ENCODE data around the gene HAPLN2. TPM values are rescaled to one million over a fixed set of nuclear protein-coding genes. Genes with fewer than 3 reads are reported as not detected.

HAPLN2 gene
- total and polyA plus RNA-seq, 2 of the 4 experiments (the other 2 are of a cell fraction), result not detected

- no peak for TF ChIP-seq USF2 (IDR thresholded peaks at IDR 0.05; ENCODE audit: low read depth, low read length)
- no peak for TF ChIP-seq CTCF (conservative IDR thresholded peaks at IDR 0.05; ENCODE audit: low read depth, low read length)
- no peak for TF ChIP-seq CHD1 (IDR thresholded peaks at IDR 0.05; ENCODE audit: low read depth, low read length)
- TF ChIP-seq MAFK (IDR thresholded peaks at IDR 0.05; ENCODE audit: low read depth, low read length), result no peak
- no peak for TF ChIP-seq NFE2L2 (IDR thresholded peaks at IDR 0.05; ENCODE audit: low read depth, low read length)
- no peak for TF ChIP-seq SMC3 (IDR thresholded peaks at IDR 0.05; ENCODE audit: low read depth, low read length)
- no peak for TF ChIP-seq MXI1 (IDR thresholded peaks at IDR 0.05; ENCODE audit: borderline replicate concordance, low read depth, low read length)
- TF ChIP-seq FOS (IDR thresholded peaks at IDR 0.05; ENCODE audit: low read depth, low read length), result no peak
- TF ChIP-seq RCOR1 (IDR thresholded peaks at IDR 0.05; ENCODE audit: insufficient replicate concordance, low read length), result no peak
- no peak for TF ChIP-seq POLR2A (IDR thresholded peaks at IDR 0.05; ENCODE audit: low read depth, low read length)
- TF ChIP-seq CEBPB (IDR thresholded peaks at IDR 0.05; ENCODE audit: low read depth, low read length), result no peak
- TF ChIP-seq RFX5 (IDR thresholded peaks at IDR 0.05; ENCODE audit: low read depth, low read length), result no peak
- TF ChIP-seq MAZ (IDR thresholded peaks at IDR 0.05; ENCODE audit: borderline replicate concordance, low read depth, low read length), result no peak
- TF ChIP-seq BHLHE40 (IDR thresholded peaks at IDR 0.05; ENCODE audit: low read depth, low read length), result no peak
- no peak for TF ChIP-seq ELK1 (IDR thresholded peaks at IDR 0.05; ENCODE audit: borderline replicate concordance, low read depth, low read length)
Observed at GRCh38 chr1:156644640-156645039, 25.4 kb downstream of the HAPLN2 start.

More at GRCh38 chr1:156644640-156645039, 25.4 kb downstream of the HAPLN2 start:
- DNase-seq (no peak), ATAC-seq (ENCODE audit: low read depth) (no peak)
- no peak overlapping the region for H2BK5ac ChIP-seq (ENCODE audit: low read depth, low read length, poor library complexity, severe bottlenecking)
- no peak overlapping the region for H3K4me3 ChIP-seq (ENCODE audit: insufficient read depth, low read depth, low read length)
- H4K5ac ChIP-seq (ENCODE audit: low read depth, low read length), result no peak overlapping the region
- no peak overlapping the region for H2BK15ac ChIP-seq (ENCODE audit: low read depth, low read length)
- no peak overlapping the region for H3K14ac ChIP-seq (replicated peaks; ENCODE audit: low read depth, low read length)
- H3K4me2 ChIP-seq (ENCODE audit: low read depth, low read length), result no peak overlapping the region
- H4K91ac ChIP-seq (ENCODE audit: insufficient read depth, low read depth, low read length), result no peak overlapping the region
- H3K79me1 ChIP-seq (ENCODE audit: low read depth in 1 of 2, low read length in 2 of 2), result no peaks in the 10 kb centered on the region
- no peak overlapping the region for H3K9ac ChIP-seq (ENCODE audit: low read depth, low read length)
- no peak overlapping the region for H3K23ac ChIP-seq (ENCODE audit: low read depth, low read length)
- H3K56ac ChIP-seq (ENCODE audit: extremely low read depth, insufficient read depth, low read length), result no peak overlapping the region
- peaks cover 96% of the 10 kb centered on the region for H3K27me3 ChIP-seq (ENCODE audit: control insufficient read depth, insufficient read depth, low read length)
- H2BK120ac ChIP-seq (ENCODE audit: low read depth, low read length), result no peak overlapping the region
- no TSS peak for BruUV-seq (replicated peaks)
- intact Hi-C loops (cut with micrococcal nuclease), result no loop called here
- 0 out of 2 replicates have a peak, but pooled peaks cover 1% of the 10 kb centered on the region for H3K9me3 ChIP-seq (ENCODE audit: control insufficient read depth, insufficient read depth, low read length)
- H4K20me1 ChIP-seq (ENCODE audit: insufficient read depth, low read length), result peaks cover 18% of the 10 kb centered on the region; the same call in 1 of the 2 replicates
- H3K4ac ChIP-seq (ENCODE audit: low read depth, low read length), result no peak overlapping the region
- H3K9me1 ChIP-seq (ENCODE audit: insufficient read depth, low read length), result no peaks in the 10 kb centered on the region
- no peak overlapping the region for H2BK20ac ChIP-seq (ENCODE audit: low read depth, low read length)
- H3K4me1 ChIP-seq (ENCODE audit: control insufficient read depth, insufficient read depth, low read length), result no peaks in the 10 kb centered on the region; the same call in 1 of the 2 replicates
- dilution Hi-C loops (cut with HindIII; ENCODE audit: low sequenced_read_pairs, unreplicated experiment), result no loop called here
- no peak overlapping the region for H2AK5ac ChIP-seq (ENCODE audit: low read depth, low read length)
- no peak overlapping the region for H2AFZ ChIP-seq (replicated peaks; ENCODE audit: low read length, poor library complexity)
- H4K8ac ChIP-seq (ENCODE audit: low read depth in 2 of 2, low read length in 2 of 2), result no peak overlapping the region
- H3K18ac ChIP-seq (ENCODE audit: low read depth, low read length), result no peak overlapping the region
- no peaks in the 10 kb centered on the region for H3K36me3 ChIP-seq (ENCODE audit: control insufficient read depth, insufficient read depth, low read length)
- in situ Hi-C loops (cut with MboI; ENCODE audit: low sequenced_read_pairs), result no loop called here
- ChIA-PET CTCF (no interaction called here), POLR2A (ENCODE audit: unreplicated experiment) (no interaction called here)
- H2AK9ac ChIP-seq (replicated peaks; ENCODE audit: low read depth, low read length, poor library complexity), result no peak overlapping the region
- no CpG with 5 or more reads among the region's 1 CpG for WGBS, 2 experiments (ENCODE audit: extremely low coverage in 2 of 2, insufficient read length in 1 of 2)
- H3K27ac ChIP-seq (ENCODE audit: insufficient read depth, low read length), result no peak overlapping the region

Data from IMR-90 (cell line).